ENCODE measurements around the gene RNF25. TPM values are rescaled to one million over a fixed set of nuclear protein-coding genes. Genes with fewer than 3 reads are reported as not detected.

RNF25 gene
- total and polyA plus RNA-seq, 2 of the 4 experiments (the other 2 are of a cell fraction) = 56.5 to 78.1 TPM

- intact Hi-C loops (cut with micrococcal nuclease) (no loop called here), in situ Hi-C loops (cut with MboI; ENCODE audit: low sequenced_read_pairs) (no loop called here), dilution Hi-C loops (cut with HindIII; ENCODE audit: low sequenced_read_pairs, unreplicated experiment) (no loop called here)
- Histone ChIP-seq H3K23ac (ENCODE audit: low read depth, low read length) (no peak overlapping the region), H2AK5ac (ENCODE audit: low read depth, low read length) (no peak overlapping the region), H4K5ac (ENCODE audit: low read depth, low read length) (no peak overlapping the region), H4K20me1 (ENCODE audit: insufficient read depth, low read length) (no peaks in the 10 kb centered on the region), H3K27me3 (ENCODE audit: control insufficient read depth, insufficient read depth, low read length) (no peaks in the 10 kb centered on the region), H3K4me3 (ENCODE audit: insufficient read depth, low read depth, low read length) (no peak overlapping the region), H2BK5ac (ENCODE audit: low read depth, low read length, poor library complexity, severe bottlenecking) (no peak overlapping the region), H3K79me1 (ENCODE audit: low read depth in 1 of 2, low read length in 2 of 2) (peaks cover 30 to 35% of the 10 kb centered on the region in 2 experiments), H3K36me3 (ENCODE audit: control insufficient read depth, insufficient read depth, low read length) (peaks cover 50% of the 10 kb centered on the region), H4K8ac (ENCODE audit: low read depth in 2 of 2, low read length in 2 of 2) (no peak overlapping the region), H3K27ac (ENCODE audit: insufficient read depth, low read length) (no peak overlapping the region), H3K4me1 (ENCODE audit: control insufficient read depth, insufficient read depth, low read length) (peaks cover 3% of the 10 kb centered on the region; the same call in 1 of the 2 replicates), H2AFZ (replicated peaks; ENCODE audit: low read length, poor library complexity) (no peak overlapping the region), H3K9me1 (ENCODE audit: insufficient read depth, low read length) (peaks cover 8% of the 10 kb centered on the region; the same call in 1 of the 2 replicates), H2BK20ac (ENCODE audit: low read depth, low read length) (no peak overlapping the region), H3K4me2 (ENCODE audit: low read depth, low read length) (no peak overlapping the region), H3K56ac (ENCODE audit: extremely low read depth, insufficient read depth, low read length) (no peak overlapping the region), H3K14ac (replicated peaks; ENCODE audit: low read depth, low read length) (no peak overlapping the region), H3K4ac (ENCODE audit: low read depth, low read length) (no peak overlapping the region), H2AK9ac (replicated peaks; ENCODE audit: low read depth, low read length, poor library complexity) (no peak overlapping the region), H3K9me3 (ENCODE audit: control insufficient read depth, insufficient read depth, low read length) (no peaks in the 10 kb centered on the region), H2BK120ac (ENCODE audit: low read depth, low read length) (no peak overlapping the region), H2BK15ac (ENCODE audit: low read depth, low read length) (no peak overlapping the region), H3K9ac (ENCODE audit: low read depth, low read length) (no peak overlapping the region), H3K18ac (ENCODE audit: low read depth, low read length) (no peak overlapping the region), H4K91ac (ENCODE audit: insufficient read depth, low read depth, low read length) (no peak overlapping the region)
- no peak for DNase-seq
- no TSS peak for BruUV-seq (replicated peaks)
- WGBS, 2 experiments (ENCODE audit: extremely low coverage in 2 of 2, insufficient read length in 1 of 2) = 88% methylated on average over 5 of the region's 7 CpGs; no CpG with 5 or more reads in 1 of the 2 experiments
- POLR2A ChIA-PET (ENCODE audit: unreplicated experiment) = interaction anchor here (0.6 kb wide), 1 partner anchor 60 kb away, joined by 8 read pairs; no protein-coding TSS in a partner anchor
- TF ChIP-seq MAZ (IDR thresholded peaks at IDR 0.05; ENCODE audit: borderline replicate concordance, low read depth, low read length) (no peak), NFE2L2 (IDR thresholded peaks at IDR 0.05; ENCODE audit: low read depth, low read length) (no peak), ELK1 (IDR thresholded peaks at IDR 0.05; ENCODE audit: borderline replicate concordance, low read depth, low read length) (no peak), CHD1 (IDR thresholded peaks at IDR 0.05; ENCODE audit: low read depth, low read length) (no peak), CEBPB (IDR thresholded peaks at IDR 0.05; ENCODE audit: low read depth, low read length) (no peak)
- CTCF ChIA-PET = no interaction called here
- ATAC-seq (ENCODE audit: low read depth) = no peak
These were observed 9.4 kb downstream of the RNF25 start for GRCh38 chr2:218662377-218662776.
